Stimulated activated CD8-positive, alpha-beta memory T cell treated with anti-CD3 and anti-CD28 coated beads, Interleukin-7, amount 100 ng/mL, for 4 hours (primary cell): ENCODE data around the gene GOLIM4.

ENCODE experiments used
- DNase-seq, 2 donors: peaks; one replicate each; pipeline ENCODE4 v3.0.0-alpha.2; 2020; ENCODE audit warnings: low read depth in 2 of 2

Gene GOLIM4

DNA sequence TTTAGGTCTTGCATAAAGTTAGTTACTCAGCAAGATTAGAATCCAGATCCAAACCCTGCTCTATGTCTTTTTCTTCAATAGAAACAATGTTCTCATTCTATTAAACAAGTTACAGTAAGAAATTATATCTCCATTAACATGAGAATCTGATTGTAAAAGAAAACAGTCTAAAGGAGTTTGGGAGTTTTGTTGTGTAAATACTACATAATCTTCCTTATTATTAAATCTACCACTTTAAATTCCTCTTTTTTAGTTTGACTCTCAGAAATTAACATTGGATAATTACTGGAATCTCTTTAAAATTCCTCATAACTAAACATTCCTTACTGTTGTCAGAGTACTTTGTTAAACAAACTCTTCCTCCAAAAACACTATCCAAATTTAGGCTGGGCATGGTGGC is 1.7 kb upstream of the GOLIM4 start:
- DNase-seq: no peak

DNA sequence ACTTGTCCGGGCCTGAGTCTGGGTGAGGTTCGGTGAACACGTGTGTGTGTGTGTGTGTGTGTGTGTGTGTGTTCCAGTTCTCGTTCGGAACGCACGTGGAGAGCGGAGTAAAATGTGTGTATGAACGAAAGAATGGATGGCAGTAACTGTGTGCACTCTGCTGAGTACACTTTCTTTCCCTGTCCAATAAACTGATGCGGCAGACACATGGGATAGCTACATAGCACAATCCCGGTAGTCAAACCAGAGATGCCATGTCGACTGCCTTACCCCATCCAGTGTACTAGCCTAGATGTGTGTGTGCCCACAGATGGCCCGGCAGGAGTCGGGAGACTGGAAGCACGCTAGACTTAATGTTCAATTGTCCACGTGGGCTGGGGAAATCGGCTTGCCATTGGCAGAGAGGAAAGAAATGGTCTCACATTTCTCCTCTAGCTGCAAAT is 507 bp upstream of the GOLIM4 start:
- DNase-seq: no peak

DNA sequence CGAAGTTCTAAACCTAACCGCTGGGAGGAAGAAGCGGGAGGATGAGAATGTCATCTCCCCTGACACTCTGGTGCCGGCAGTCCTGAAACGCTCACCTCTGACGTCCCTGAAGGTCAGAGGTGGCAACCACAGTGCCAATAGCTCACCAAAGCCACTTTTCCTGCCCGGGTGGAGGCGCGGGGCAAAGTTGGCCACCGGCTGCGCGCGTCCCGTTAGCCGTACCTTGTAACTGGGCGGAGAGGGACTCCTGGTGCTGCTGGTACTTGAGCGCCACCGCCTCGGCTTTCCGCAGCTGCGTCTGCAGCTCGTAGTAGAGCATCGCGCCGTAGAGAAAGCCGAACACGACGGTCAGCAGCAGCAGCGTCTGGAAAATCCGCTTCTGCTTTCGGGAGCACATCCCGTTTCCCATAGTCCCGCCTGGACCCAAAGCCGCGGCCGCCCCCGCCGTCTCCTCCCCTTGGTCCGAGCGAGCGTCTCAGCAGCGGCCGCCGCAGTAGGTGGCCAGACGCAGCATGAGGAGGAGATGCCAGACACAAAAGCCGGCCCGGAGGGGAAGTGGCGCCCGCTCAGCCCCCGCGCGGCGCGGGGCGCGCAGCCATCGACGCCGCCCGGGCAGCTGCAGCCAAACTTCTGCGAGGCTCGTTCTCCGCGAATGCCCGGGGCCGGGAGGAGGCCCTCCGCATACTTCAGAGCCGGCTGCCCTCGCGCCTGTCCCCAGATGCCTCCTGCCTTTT is 680 bp downstream of the GOLIM4 start:
- DNase-seq: peak; percentile 1 to 36

DNA sequence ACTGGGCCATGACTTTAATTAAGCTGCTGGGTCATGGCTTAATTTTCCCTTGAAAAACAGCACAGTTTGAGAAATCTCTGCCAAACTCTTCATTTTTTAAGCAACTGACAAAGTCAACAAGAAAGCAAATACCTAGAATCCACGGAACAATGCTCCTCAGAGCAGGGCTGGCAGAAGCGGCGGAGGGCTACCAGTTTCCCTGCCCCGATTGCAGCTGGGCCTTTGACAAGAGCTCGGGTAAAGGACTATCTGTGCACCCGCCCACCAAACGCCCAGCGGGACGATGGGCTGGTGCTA is 1.2 kb downstream of the GOLIM4 start:
- no peak for DNase-seq

DNA sequence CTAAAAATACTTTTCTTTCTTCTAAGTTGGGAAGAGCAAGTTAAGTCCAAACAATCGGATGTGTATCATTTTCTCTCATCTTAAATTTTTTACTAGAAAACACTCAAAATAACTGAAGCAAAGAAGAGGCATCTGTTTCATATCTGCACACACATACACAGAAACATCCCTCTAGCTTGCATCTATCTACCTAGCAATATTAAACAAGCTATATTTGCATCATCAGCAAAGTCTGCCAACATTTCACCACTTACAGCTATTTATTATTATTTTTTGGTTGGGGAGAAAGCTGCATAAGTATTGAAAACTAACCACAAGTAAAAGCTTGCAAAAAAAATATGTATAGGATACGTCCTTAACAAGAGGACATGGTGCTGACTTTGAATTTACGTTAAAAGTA is 1.9 kb downstream of the GOLIM4 start:
- no peak for DNase-seq

DNA sequence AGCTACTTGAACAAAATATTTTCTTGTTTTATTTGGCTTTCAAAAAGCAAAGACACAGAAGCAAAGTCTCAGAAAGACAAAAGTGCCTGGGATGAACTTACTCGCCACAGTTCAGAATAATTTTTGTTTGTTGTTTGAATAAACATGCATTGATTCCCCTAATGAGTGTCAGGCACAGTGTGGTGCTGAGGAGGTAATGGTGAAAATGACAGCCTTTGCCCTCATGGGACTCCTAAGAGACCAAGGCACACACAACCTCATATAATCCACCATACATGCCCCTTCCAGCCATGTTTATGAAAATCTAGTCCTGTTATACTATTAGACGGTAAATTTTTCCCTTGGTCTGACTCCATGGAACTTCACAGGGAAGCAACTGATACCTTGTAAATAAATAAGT is 2.5 kb downstream of the GOLIM4 start:
- no peak for DNase-seq

DNA sequence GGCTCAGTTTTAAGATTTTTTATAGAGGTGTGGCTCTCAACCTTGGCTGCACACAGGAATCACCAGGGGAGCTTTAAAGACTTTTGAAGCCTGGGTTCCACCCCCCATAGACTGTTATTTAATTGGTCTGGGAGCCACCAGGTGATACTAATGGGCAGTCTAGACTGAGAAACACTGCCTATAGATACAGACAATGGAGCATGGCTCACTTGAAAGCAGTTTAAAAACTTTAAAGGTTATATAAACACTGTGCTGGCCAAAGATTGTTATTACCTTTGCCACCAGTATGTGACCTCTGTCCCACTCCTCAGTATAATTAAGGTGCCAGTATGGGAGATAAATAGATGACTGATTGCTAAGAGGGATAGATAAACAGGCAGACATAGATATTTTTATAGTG is 3.8 kb downstream of the GOLIM4 start:
- DNase-seq: no peak

DNA sequence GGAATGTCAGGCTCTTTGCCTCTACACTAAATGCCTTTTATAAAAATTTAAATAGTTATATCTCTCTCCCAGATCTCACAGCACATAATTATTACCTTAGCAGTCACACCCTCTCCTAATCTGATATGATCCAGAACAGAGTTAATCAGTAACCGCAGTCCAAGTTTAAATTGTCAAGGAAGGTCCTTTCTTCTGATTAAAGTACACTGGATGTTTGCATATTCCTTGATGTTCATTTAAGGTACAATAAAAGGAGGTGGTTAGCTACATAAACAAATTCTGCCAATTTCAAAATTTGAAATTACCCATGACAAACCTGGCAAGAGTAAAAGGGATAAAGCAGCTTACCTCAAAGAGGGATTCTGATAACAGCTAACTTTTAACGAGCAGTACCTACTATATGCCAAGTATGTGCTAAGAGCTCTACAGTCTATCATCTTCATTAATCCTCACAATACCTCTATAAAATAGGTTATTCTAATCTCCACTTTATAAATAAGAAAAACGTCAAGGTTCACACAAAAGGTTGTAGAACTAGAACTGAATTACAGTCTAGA is 4.3 kb downstream of the GOLIM4 start:
- no peak for DNase-seq

DNA sequence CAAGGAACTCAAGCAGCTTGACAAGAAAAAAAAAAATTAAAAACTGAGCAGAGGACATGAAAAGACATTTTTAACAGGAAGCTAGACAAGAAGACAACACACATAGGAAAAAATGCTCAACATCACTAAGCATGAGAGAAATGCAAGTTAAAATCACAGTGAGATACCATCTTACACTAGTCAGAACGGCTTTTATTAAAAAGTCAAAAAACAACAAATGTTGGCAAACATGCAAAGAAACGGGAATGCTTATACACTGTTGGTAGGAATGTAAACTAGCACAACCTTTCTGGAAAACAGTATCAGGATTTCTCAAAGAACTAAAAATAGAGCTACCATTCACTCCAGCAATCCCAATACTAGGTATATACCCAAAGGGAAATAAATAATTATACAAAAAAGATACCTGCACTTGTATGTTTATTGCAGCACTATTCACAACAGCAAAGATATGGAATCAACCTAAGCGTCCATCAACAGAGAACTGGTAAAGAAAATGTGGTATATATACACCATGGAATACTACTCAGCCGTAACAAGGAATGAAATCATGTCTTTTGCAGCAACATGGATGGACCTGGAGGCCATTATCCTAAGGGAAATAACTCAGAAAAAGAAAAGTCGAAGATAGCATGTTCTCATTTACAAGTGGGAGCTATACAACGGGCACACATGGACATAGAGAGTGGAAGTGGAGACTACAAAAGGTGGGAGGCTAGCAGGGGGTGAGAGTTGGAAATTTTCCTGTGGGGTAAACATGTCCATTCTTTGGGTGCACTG is 5.2 kb downstream of the GOLIM4 start:
- no peak for DNase-seq

DNA sequence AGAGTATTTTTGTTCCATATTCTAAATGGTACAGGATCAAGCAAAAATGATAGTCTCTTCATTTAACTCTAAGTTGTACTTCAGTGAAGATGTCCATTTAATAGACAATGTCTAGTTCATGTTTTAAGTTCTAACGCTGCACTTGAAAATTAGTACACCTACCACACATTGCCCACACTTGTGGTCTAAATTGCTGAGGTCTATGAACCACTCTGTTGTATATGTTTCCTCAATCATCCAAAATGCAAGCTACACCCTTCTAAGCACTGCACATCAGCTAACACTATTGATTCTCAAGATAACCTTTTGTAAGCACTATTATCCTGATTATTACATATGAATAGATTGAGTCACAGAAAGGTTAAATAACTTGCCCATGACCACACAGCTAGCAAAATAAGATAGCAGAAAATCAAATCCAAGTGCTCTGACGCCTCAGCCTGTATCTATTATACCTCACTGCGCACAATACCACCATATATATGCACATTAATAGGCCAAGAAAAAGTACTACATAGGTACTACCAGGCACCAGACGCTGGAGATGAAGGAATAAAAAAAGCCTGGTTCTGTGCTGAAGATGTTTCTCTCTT is 6.4 kb downstream of the GOLIM4 start:
- no peak for DNase-seq

DNA sequence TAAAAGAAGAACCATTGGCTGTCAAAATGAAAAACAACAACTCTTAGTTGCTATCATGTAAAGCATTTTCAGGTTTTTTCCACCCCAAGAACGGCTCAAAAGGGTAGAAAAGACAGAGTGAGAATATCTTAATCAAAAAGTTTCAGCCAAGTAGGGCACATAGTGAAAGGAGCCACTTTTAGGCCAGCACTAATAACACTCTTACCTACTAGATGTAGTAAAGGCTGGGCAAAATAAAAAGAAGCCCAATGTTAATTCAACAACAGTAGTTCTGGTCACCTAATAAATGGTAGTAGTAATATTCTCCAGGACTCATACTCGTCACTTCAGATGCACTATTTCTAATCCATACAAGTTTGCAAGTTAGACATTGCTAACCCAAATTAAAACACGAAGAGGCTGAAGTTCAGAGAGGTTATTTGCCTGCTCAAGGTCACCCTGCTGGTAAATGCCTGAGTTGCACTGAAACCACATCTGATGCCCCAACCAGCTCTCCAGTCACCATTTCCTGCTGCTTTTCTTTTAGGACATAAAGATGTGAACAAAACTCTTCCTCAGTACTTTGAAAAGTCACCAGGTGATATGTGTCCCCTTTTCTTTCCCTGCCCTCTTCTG is 7.5 kb downstream of the GOLIM4 start:
- no peak for DNase-seq

DNA sequence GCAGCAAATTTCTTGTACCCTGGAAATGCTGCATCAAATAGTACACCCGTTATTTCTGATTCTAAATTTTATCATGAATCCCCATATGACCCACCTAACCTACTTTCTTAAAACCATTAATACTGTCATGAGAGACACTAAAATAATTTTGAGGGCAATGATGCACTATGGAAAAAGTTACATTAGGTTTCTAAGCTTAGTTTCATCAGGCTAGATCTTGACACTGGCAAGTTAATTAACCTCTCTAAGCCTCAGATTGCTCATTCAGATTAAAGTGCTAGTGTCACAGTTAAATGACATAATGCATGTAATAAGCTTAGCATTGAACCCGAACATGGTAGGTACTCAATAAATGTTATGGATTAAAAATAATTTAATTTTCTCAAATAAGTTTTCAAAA is 8.2 kb downstream of the GOLIM4 start:
- no peak for DNase-seq

DNA sequence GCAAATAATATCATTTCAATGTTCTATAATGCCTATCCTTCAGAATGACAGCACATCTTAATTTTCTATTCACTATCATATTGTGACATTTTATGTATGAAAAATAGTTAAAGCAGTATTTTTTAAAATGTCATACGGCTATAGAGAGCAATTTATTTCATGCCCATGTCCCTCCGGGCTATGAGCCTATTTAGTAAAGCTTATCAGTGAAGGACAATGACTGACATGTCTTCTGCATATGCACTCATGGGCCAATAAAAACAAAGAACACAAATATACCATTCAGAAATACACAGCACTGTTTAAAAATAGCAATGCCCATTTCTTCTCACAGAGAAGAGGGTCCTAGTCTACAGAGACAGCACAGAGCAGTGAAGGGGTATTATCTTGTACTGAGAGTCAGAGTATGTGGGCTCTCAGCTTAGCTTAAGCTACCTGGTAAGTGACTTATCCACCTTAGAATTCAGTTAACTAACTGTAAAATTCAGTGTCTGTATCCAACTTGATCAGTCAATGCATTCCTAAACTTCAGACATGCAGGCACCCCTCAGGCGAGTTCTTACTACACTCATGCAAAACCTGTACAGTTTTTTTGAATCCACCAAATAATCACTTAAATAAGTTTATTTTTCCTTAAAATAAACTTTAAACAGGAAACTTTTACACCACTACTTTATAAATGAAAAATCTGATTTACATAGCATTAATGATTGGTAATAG is 9.0 kb downstream of the GOLIM4 start:
- DNase-seq: no peak

DNA sequence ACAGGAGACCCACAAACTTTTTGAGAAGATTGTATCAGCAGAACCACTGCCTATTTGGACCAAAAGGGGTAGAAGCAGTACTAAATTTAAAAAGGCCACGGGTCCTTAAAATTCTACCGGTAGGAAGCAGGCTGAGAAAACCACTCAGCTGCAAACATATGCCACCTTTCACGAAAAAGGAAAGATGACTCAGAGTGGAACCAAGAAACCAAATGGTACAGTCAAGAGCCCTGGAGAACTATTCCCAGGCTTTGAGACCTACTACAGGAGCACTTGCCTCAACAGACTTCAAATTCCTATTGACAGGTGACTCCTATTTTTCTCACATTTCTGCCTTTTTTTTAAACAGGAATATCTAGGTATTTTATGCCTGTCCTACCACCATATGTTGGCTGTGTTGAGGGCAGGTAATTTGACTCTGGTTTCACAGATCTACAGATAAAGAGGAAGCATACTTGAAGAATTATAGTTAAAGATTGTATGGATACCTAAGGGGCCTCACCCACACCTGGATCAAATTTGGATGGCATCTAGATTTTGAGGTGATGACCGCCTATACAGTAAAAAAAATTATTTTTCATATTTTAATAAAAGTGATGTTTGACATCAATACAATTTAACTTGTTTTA is 10.1 kb downstream of the GOLIM4 start:
- DNase-seq: no peak

DNA sequence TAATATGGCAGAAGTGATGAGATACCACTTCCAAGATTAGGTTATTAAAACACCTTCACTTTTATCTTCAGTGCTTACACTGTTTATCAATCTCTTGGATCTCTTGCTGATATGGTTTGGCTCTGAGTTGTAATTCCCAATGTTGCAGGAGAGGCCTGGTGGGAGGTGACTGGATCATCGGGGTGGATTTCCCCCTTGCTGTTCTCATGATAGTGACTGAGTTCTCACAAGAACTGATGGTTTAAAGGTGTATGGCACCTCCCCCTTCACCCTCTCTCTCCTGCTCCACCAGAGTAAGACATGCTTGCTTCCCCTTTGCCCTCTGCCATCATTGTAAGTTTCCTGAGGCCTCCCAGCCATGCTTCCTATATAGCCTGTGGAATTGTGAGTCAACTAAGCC is 11.8 kb downstream of the GOLIM4 start:
- DNase-seq: no peak

DNA sequence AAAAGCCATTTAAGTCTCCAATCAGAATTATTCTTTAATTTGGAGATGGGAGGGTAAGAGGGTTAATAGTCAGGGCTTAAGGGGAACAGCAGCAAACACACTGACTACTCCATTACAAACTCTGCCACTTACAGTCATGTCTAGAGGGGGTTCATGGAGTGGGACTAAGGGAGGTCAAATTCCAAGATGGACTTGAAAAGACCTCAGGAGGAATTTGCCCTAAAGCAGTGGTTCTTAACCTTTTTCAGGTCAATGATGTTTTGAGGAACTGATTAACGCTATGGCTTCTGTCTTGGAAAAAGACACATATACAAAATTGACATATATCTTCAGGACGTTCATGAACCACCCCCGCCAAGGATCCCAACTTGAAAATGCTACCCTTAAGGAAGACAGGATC is 13.9 kb downstream of the GOLIM4 start:
- DNase-seq: no peak

DNA sequence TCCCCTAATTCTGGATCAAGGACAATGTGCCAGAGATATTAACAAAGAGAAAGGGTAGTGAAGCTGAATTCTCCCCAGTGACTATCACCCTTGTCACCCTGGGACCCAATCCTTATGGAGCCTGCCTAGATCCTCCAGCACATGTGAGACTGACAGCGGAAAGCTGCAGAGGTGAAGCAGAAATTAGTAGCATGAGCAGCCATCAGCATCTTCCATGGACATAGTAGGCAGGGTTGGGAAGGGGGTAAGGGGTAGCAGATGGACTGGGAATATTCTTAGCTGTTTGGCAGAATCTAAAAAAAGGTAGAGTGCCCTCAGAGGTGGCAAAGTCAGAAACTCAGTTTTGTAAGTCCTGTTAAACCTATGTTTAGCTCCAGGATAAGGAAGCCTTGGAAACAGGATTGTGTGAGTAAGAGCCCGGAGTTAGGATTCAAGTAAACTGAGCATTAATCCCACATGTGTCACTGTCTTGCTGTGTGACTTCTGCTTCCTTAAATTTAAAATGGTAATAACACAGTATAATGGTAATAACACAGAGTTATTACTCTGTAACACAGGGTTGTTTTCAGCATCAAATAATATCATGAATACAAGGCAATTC is 14.5 kb downstream of the GOLIM4 start:
- no peak for DNase-seq

DNA sequence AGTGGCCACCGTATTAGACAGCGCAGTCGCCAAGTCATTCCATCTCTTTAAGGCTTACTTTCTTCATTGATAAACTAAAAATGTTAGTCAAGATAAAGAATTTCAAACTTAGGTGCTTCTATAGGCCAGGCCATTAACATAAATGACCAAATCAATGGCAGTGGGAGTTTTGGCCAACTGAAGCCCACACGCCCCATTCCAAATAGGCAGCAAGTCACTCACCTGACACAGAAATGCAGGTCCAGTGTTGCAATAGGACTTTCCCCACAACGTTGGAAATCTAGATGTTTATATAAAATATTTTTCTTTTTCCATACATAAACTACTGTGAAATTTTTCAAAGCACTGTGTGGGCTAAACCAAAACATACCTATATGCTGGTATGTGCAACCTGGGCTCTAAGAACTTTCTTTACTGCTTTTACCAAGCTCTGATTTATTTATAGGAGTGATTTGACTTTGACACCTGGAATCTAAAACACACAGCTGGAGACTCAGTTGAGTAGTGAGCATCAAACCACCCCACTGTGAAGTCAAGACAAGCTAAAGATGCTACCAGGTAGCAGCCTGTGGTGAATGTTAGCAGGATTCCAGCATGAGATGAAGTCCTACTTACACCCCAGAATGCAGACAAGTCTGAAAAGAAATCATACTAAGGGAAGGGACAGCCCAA is 15.1 kb downstream of the GOLIM4 start:
- DNase-seq: no peak

DNA sequence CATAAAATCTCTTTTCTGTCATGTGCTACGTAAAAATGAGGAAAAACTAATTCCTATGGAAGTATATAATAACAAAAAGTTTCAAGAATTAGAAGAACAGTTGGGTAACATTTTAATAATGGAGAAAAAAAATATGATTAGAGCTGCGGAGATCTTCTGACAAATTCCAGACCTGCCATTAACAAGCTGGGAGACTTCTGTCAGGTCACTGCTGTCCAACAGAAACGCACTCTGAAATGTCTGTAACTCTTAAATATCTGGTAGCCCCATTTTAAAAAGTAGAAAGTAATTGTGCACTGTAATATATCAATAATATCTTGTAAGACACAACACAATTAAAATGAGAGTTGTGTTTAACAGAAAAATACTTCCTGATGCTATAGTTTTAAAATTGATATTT is 15.7 kb downstream of the GOLIM4 start:
- no peak for DNase-seq

DNA sequence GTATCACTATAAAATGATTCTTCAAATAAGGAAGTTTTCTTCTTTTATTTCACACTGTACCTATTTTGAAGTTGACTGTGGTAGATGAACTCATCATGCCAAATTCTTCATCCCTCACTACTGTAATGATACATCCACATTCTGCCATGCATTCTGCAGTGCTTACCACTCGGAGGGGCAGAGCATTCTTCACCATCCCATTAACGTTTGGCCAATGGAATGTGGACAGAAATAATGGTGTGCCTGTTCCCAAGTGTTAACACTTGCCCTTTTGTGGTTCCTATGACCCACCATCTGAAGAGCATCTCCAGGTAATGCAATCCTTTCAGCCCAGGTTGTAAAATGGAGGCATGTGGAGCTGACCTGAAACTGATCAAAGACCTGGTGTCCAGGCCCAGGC is 18.6 kb downstream of the GOLIM4 start:
- no peak for DNase-seq
